GM21360 (cell line): ENCODE measurements around the gene HK3.

Experiments used
- ATAC-seq: cut with Tn5 transposase; IDR thresholded peaks from one replicate; pipeline ENCODE4 v1.9.1; 2021; ENCODE audit warnings: mild to moderate bottlenecking, moderate library complexity; ENCODE audit not compliant: unreplicated experiment

HK3 gene

GRCh38 chr5:176899296-176899891 is at the start of gene HK3:
Gene HK3 (minus strand): TSS chr5:176899346. CDS start chr5:176896159, 3,187 bp downstream.
- no peak for ATAC-seq

- ATAC-seq: no peak
Measured at GRCh38 chr5:176948458-176948857, 49.3 kb upstream of the HK3 start.

GRCh38 chr5:176947847-176948246 is 48.7 kb upstream of the HK3 start:
- ATAC-seq: no peak

- no peak for ATAC-seq
Measured at GRCh38 chr5:176944268-176944667, 45.1 kb upstream of the HK3 start.

GRCh38 chr5:176943816-176944215 is 44.7 kb upstream of the HK3 start:
- no peak for ATAC-seq

GRCh38 chr5:176941951-176942350 is 42.8 kb upstream of the HK3 start:
- ATAC-seq: no peak

- no peak for ATAC-seq
Measured at GRCh38 chr5:176938472-176938871, 39.3 kb upstream of the HK3 start.

GRCh38 chr5:176935017-176935416 is 35.9 kb upstream of the HK3 start:
- no peak for ATAC-seq

GRCh38 chr5:176934309-176934930 is 35.3 kb upstream of the HK3 start:
- ATAC-seq: no peak

GRCh38 chr5:176929654-176930053 is 30.5 kb upstream of the HK3 start:
- ATAC-seq: no peak

GRCh38 chr5:176927562-176927961 is 28.4 kb upstream of the HK3 start:
- ATAC-seq: no peak

GRCh38 chr5:176922817-176923216 is 23.7 kb upstream of the HK3 start:
- no peak for ATAC-seq

- no peak for ATAC-seq
Measured at GRCh38 chr5:176921714-176922113, 22.6 kb upstream of the HK3 start.

- no peak for ATAC-seq
Measured at GRCh38 chr5:176918613-176919012, 19.5 kb upstream of the HK3 start.

- ATAC-seq: no peak
Measured at GRCh38 chr5:176916337-176916736, 17.2 kb upstream of the HK3 start.

GRCh38 chr5:176915906-176916305 is 16.8 kb upstream of the HK3 start:
- ATAC-seq: no peak

GRCh38 chr5:176912115-176912514 is 13.0 kb upstream of the HK3 start:
- ATAC-seq: no peak

GRCh38 chr5:176908675-176909368 is 9.7 kb upstream of the HK3 start:
- ATAC-seq: no peak

- ATAC-seq: no peak
Measured at GRCh38 chr5:176906796-176907195, 7.7 kb upstream of the HK3 start.

GRCh38 chr5:176906126-176906525 is 7.0 kb upstream of the HK3 start:
- no peak for ATAC-seq

GRCh38 chr5:176904276-176904675 is 5.1 kb upstream of the HK3 start:
- no peak for ATAC-seq

GRCh38 chr5:176902911-176903664 is 3.9 kb upstream of the HK3 start:
- ATAC-seq: no peak
